Suprapubic skin (tissue), 4 donors: ENCODE data around the gene ESYT1. TPM values are rescaled to one million over a fixed set of nuclear protein-coding genes. Genes with fewer than 3 reads are reported as not detected.

Experiments used
- DNase-seq, 2 donors: peaks; one replicate each; pipeline ENCODE4 v3.0.0-alpha.2; 2019; ENCODE audit warnings: low spot score in 2 of 2
- H3K27ac ChIP-seq: fragments of 200-600 bp; sonication (generic); one replicate; pipeline ENCODE4 v1.5.1; 2019
- H3K27me3 ChIP-seq: fragments of 200-600 bp; sonication (generic); one replicate; pipeline ENCODE4 v1.5.1; 2019
- H3K36me3 ChIP-seq: fragments of 200-600 bp; sonication (generic); one replicate; pipeline ENCODE4 v1.5.1; 2019
- H3K4me1 ChIP-seq: fragments of 200-600 bp; sonication (generic); one replicate; pipeline ENCODE4 v1.5.1; 2019
- H3K4me3 ChIP-seq: fragments of 200-600 bp; sonication (generic); one replicate; pipeline ENCODE4 v1.5.1; 2019; ENCODE audit warnings: mild to moderate bottlenecking
- H3K9me3 ChIP-seq: fragments of 200-600 bp; sonication (generic); one replicate; pipeline ENCODE4 v1.5.1; 2019
- EP300 ChIP-seq: sonication (generic); formaldehyde crosslinking; IDR thresholded peaks from one replicate; pipeline ENCODE4 v1.6.1; 2017; ENCODE audit warnings: antibody characterized with exemption
- POLR2A ChIP-seq, 2 donors: fragments of 450-650 bp; IDR thresholded peaks; one replicate each; pipeline ENCODE4 v1.6.1; 2017; ENCODE audit warnings: antibody characterized with exemption in 2 of 2, mild to moderate bottlenecking in 2 of 2, moderate library complexity in 2 of 2
- POLR2AphosphoS5 ChIP-seq, 3 donors: sonication (generic); formaldehyde crosslinking; IDR thresholded peaks; one replicate each; pipeline ENCODE4 v1.6.1; 2017; ENCODE audit warnings: antibody characterized with exemption in 3 of 3
- WGBS: methylation state at CpG from one replicate; pipeline ENCODE4 v1.1.5; 2018; 5-methylcytosine and 5-hydroxymethylcytosine counted together
- total RNA-seq, 4 donors: library from RNA; depleted of rRNA; stranded (reverse); fragments of >200 nt; gene quantifications; one replicate each; pipeline ENCODE4 v1.1.0, GENCODE V29; 2016
- TF ChIP-seq, protein P1 (sequence below), 2 donors: fragments of 200-600 bp in 1 of 2; fragments of 450-650 bp in 1 of 2; sonication (generic) in 1 of 2; IDR thresholded peaks; one replicate each; pipeline ENCODE4 v1.5.1; 2016 to 2019; ENCODE audit warnings: antibody characterized with exemption in 2 of 2, mild to moderate bottlenecking in 1 of 2, moderate library complexity in 1 of 2

ESYT1 gene
- total RNA-seq, 4 donors from 2014 or later = 73.1 to 128 (median 103) TPM

- H3K4me1 ChIP-seq = peaks cover 32% of the 10 kb centered on the region
These were observed 9.2 kb upstream of the ESYT1 start for GRCh38 chr12:56118688-56119357.

DNA sequence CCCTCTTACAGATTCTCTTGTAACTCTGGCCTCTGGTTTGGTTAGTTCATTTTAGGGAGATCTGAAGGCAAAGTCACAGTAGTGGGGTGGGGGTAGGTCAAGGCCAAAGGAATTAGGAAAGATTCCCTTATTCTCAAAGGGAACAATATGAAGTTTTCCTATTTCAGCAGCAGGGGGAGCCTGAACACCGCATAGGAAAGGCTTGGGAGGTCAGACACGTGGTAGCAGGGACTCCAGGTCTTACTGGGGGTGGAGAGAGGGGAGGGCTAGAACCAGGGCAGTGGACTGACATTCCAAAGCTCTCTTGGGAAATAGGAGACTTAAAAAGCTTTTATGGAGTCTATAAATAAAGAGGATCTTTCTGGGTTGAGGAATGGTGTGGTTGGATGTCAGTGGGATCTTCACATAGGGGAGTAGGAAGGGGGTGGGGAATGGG, 8.7 kb upstream of the ESYT1 start:
- H3K27me3 ChIP-seq = no peaks in the 10 kb centered on the region
- H3K27ac ChIP-seq = peak overlapping the region; percentile 42
- peak; percentile 80 to 86 for DNase-seq
- H3K9me3 ChIP-seq = no peaks in the 10 kb centered on the region
- H3K36me3 ChIP-seq = peaks cover 13% of the 10 kb centered on the region
- peaks cover 32% of the 10 kb centered on the region for H3K4me1 ChIP-seq
- peak overlapping the region; percentile 88 for H3K4me3 ChIP-seq
- TF ChIP-seq, protein P1, sequence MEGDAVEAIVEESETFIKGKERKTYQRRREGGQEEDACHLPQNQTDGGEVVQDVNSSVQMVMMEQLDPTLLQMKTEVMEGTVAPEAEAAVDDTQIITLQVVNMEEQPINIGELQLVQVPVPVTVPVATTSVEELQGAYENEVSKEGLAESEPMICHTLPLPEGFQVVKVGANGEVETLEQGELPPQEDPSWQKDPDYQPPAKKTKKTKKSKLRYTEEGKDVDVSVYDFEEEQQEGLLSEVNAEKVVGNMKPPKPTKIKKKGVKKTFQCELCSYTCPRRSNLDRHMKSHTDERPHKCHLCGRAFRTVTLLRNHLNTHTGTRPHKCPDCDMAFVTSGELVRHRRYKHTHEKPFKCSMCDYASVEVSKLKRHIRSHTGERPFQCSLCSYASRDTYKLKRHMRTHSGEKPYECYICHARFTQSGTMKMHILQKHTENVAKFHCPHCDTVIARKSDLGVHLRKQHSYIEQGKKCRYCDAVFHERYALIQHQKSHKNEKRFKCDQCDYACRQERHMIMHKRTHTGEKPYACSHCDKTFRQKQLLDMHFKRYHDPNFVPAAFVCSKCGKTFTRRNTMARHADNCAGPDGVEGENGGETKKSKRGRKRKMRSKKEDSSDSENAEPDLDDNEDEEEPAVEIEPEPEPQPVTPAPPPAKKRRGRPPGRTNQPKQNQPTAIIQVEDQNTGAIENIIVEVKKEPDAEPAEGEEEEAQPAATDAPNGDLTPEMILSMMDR (IDR thresholded peaks at IDR 0.05) = peak; percentile 67 to 80
- no peak for TF ChIP-seq EP300
- 0% methylated on average over 2 of the region's 2 CpGs for WGBS

More at GRCh38 chr12:56118688-56119357, 9.2 kb upstream of the ESYT1 start:
- peak overlapping the region; percentile 88 for H3K4me3 ChIP-seq
- TF ChIP-seq, protein P1 (IDR thresholded peaks at IDR 0.05) = no peak
- TF ChIP-seq POLR2A (IDR thresholded peaks at IDR 0.05) = no peak
- no peak for DNase-seq
- H3K36me3 ChIP-seq = peaks cover 13% of the 10 kb centered on the region
- no peaks in the 10 kb centered on the region for H3K9me3 ChIP-seq
- 6% methylated on average over 13 of the region's 13 CpGs for WGBS
- peak overlapping the region; percentile 94 for H3K27ac ChIP-seq
- no peaks in the 10 kb centered on the region for H3K27me3 ChIP-seq

GRCh38 chr12:56120158-56120846, 7.8 kb upstream of the ESYT1 start:
- no peaks in the 10 kb centered on the region for H3K9me3 ChIP-seq
- no peak for TF ChIP-seq EP300
- no peak for TF ChIP-seq POLR2A (IDR thresholded peaks at IDR 0.05)
- TF ChIP-seq, protein P1 (IDR thresholded peaks at IDR 0.05) = no peak
- TF ChIP-seq POLR2AphosphoS5 (IDR thresholded peaks at IDR 0.05) = no peak
- peaks cover 32% of the 10 kb centered on the region for H3K4me1 ChIP-seq
- H3K36me3 ChIP-seq = peaks cover 13% of the 10 kb centered on the region
- DNase-seq = peak in 1 of 2 donors; percentile 71
- H3K4me3 ChIP-seq = no peak overlapping the region
- 87% methylated on average over 17 of the region's 17 CpGs for WGBS
- H3K27me3 ChIP-seq = no peaks in the 10 kb centered on the region
- peak overlapping the region; percentile 42 for H3K27ac ChIP-seq

DNA sequence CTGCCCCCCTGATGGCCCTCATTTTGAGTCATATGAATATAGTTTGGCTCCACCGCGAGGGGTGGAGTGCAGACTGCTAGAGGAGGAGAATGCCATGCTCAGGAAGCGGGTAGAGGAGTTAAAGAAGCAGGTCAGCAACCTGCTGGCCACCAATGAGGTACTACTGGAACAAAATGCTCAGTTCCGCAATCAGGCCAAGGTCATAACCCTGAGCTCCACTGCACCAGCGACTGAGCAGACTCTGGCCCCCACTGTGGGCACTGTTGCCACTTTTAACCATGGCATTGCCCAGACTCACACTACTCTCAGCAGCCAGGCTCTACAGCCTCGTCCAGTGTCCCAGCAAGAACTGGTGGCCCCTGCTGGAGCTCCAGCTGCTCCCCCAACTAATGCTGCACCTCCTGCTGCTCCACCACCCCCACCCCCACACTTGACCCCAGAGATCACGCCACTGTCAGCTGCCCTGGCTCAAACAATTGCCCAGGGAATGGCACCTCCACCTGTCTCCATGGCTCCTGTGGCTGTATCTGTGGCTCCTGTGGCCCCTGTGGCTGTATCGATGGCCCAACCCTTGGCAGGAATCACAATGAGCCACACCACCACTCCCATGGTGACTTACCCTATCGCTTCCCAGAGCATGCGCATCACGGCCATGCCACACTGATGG, 6.7 kb upstream of the ESYT1 start:
- 92% methylated on average over 7 of the region's 11 CpGs for WGBS
- Histone ChIP-seq H3K27ac (no peak overlapping the region), H3K9me3 (no peaks in the 10 kb centered on the region), H3K4me3 (no peak overlapping the region), H3K36me3 (peaks cover 13% of the 10 kb centered on the region), H3K4me1 (peaks cover 38% of the 10 kb centered on the region), H3K27me3 (no peaks in the 10 kb centered on the region)
- TF ChIP-seq POLR2AphosphoS5 (IDR thresholded peaks at IDR 0.05) = no peak
- TF ChIP-seq EP300 = no peak
- no peak for DNase-seq

GRCh38 chr12:56122637-56123036, 5.4 kb upstream of the ESYT1 start:
- Histone ChIP-seq H3K27me3 (no peaks in the 10 kb centered on the region), H3K9me3 (no peaks in the 10 kb centered on the region), H3K27ac (no peak overlapping the region), H3K36me3 (peaks cover 13% of the 10 kb centered on the region), H3K4me1 (peaks cover 50% of the 10 kb centered on the region), H3K4me3 (no peak overlapping the region)
- TF ChIP-seq POLR2AphosphoS5 (IDR thresholded peaks at IDR 0.05) = no peak
- no peak for TF ChIP-seq EP300
- TF ChIP-seq, protein P1 (IDR thresholded peaks at IDR 0.05) = no peak
- TF ChIP-seq POLR2A (IDR thresholded peaks at IDR 0.05) = no peak
- no peak for DNase-seq
- WGBS = 80% methylated on average over 2 of the region's 2 CpGs
